Suppressor macrophage (primary cell): Measurements from ENCODE around the gene PELI3.
A peak's percentile ranks its signal among the peaks of the same experiment; 100 is the strongest.
"Not testable (repeated sequence)": the region's sequence is repeated elsewhere in the genome, so short reads cannot be mapped to it uniquely, and the experiment has no call there.

Experiments
- DNase-seq, 4 experiments: peaks; one replicate each; pipeline ENCODE4 v3.0.0-alpha.2; 2020 to 2022
- total RNA-seq, 17 experiments: gene quantifications; one replicate each; lab custom pipeline; 2026; ENCODE audit warnings: mixed read lengths in 6 of 17, inconsistent platforms in 3 of 17; lab: John Stamatoyannopoulos, UW

The PELI3 gene, protein sequence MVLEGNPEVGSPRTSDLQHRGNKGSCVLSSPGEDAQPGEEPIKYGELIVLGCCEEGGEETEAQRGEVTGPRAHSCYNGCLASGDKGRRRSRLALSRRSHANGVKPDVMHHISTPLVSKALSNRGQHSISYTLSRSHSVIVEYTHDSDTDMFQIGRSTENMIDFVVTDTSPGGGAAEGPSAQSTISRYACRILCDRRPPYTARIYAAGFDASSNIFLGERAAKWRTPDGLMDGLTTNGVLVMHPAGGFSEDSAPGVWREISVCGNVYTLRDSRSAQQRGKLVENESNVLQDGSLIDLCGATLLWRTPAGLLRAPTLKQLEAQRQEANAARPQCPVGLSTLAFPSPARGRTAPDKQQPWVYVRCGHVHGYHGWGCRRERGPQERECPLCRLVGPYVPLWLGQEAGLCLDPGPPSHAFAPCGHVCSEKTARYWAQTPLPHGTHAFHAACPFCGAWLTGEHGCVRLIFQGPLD
- total RNA-seq, result 0.42 to 21.6 (median 6.8) reads per million in 17 experiments

DNA sequence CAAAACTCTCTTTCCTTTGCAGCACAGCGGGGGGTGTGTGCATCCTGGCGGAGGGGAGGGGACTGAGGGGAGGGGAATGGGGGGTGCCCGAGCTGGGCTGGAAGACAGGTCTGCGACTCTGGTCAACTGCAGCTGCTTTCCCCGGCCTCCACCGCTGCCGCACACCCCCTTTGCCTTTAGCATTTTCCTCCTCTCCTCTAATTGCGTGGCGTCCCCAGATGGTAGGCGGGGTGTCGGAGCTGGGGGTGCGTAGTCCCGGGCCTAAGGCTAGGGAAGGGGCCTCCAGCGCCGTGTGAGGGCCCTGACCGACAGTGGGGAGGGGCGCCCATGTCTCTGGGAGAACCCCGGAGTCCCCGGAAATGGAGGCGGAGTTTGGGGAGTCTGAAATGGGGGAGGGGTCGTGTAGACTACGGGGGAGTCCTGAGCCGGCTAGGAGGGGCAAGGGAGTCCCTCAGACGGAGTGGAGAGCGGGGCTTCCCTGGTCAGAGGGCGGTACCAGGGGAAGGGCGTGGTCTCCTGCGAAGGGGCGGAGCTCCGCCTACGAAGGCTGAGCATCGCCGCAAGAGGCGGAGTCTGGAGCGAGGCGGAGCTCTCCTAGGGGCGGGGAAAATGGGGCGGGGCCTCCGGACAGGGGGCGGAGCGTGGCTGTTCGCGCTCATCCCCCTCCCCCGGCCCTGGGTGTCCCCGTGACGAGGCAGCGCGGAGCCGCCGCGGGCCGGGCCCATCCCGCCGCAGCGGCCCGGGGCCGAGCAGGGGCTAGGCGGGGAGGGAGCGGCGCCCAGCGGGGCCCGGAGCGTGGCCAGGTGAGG is at the start of gene PELI3:
Gene PELI3, plus strand, starts transcription at position 681 of the 809 bp plus-strand sequence. CDS start 1,224 bp downstream, outside the sequence.
- DNase-seq, result peak; percentile 93 to 96 (median 96)

DNA sequence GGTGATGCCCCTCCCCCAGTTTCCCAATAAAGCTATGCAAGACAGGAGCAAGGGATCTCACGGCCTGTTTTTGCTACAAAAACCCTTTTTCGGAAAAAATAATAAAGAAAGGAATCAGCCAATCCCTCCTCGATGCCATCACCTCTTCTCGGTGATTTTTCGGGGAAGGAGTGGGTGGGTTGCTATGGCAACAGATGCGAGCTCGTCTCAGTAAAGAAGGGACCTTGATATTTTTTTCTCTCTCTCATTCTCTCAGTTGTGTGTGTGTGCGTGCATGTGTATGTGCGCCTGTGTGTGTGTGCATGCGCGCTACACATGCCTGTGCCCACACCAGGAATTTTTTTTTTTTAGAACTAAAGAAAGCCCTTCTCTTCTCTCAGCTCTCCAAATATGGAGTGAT is 49.7 kb upstream of the PELI3 start:
- DNase-seq, result no peak

DNA sequence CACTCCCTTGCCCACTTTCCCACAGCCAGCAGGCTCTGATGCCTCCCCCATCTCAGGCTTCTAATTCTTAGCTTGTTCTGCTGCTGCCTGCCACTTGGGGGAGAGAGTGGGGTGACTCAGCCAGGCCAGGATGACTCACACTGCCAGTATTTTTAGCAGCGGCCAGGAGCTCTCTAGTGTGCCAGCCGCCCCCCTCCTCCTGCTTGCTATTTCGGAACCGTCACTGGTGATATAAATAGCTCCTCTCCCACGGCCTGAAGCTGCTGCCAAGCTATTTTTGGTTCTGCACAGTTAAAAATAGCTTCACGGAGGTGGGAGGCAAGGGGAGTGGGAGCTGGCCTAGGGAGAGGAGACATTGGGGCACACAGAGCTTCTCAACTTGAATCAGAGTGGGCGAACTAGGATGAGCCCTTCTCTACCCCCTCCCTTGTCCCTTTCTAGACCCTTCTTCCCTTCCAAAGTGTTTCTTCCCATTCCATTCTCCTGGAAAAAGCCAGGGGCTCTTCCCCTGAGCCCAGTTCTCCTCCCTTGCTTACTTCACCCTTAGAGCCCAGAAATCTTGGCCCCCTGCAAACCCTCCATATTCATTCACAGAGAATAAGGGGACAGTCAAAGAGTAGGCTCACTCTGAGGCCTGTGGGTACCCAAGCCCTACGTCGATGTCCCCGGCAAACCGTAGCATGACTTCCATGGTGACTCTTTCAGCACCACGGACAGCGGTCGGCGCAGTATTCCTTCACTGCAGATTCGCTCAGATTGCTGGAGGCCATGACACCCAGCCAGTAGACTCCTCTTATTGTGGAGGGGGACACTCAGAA is 48.3 kb upstream of the PELI3 start:
- peak; percentile 86 to 93 (median 90) for DNase-seq

DNA sequence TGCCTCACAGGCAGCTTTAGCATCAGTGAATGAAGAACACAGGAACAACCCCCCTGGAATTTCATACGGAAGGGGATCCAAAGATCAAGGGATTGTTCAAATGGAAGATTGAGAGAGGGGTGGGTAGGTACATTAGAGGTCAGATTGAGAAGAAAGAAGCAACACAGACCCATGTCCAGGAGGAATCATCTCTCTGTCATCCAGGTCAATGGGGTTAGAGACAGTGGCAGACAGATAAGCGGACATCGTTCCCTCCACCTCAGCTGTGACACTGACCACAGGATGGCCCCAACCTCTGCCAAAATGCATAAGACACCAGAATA is 47.8 kb upstream of the PELI3 start:
- DNase-seq, result no peak

DNA sequence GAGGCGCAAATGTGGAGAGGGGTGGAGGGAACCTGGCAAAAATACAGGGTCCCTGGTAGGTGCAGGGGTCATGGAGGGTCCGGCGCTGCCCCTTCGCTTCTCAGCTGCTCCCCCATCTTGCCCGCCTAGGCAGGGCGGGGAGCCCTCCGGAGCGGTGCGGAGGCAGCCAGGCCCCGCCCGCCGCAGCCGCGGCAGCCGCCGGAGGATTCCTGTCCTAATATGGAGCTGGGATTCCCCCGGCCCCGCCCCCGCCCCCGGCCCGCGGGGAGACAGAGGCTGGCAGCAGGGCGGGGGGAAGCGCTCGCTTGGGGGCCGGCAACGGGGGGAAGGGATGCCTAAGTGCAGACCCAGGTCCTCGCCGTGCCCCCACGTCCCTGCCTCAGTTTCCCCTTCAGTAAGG is 46.9 kb upstream of the PELI3 start:
- no peak for DNase-seq

DNA sequence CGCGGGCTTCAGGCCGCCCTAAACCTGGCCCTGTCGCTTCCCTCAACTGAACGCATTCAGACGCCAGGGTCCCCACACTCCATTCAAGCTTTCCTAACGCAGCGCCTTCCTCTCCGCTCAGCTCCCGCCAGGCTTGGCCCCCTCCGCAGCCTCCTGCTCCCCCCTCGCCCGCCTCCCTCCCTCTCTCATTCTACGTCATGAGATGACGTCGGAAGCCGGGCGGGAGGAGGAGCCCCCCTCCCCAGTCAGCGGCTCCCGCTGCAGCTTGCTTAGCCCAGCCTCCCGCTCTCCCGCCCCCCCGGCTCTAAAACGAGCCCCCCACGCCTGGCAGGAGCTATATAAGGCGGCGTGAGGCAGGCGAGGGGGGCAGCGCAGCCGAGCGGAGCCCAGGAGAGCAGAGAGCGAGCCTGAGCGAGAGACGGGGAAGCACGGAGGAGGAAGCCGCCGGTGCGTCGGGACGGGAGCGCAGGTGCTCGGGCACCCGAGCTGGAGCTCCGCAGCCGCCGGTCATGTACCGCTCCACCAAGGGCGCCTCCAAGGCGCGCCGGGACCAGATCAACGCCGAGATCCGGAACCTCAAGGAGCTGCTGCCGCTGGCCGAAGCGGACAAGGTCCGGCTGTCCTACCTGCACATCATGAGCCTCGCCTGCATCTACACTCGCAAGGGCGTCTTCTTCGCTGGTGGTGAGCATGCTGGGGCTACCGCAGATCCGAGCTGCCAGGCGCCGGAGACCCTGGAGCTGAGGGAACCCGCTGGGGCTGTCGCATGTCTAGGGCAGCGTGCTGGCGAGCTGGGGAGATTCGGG is 45.8 kb upstream of the PELI3 start, which contains the start of gene NPAS4:
Gene NPAS4, plus strand, starts transcription at position 365 of the 806 bp plus-strand sequence. Its CDS starts 145 bp downstream, at position 510.
- DNase-seq, result no peak

DNA sequence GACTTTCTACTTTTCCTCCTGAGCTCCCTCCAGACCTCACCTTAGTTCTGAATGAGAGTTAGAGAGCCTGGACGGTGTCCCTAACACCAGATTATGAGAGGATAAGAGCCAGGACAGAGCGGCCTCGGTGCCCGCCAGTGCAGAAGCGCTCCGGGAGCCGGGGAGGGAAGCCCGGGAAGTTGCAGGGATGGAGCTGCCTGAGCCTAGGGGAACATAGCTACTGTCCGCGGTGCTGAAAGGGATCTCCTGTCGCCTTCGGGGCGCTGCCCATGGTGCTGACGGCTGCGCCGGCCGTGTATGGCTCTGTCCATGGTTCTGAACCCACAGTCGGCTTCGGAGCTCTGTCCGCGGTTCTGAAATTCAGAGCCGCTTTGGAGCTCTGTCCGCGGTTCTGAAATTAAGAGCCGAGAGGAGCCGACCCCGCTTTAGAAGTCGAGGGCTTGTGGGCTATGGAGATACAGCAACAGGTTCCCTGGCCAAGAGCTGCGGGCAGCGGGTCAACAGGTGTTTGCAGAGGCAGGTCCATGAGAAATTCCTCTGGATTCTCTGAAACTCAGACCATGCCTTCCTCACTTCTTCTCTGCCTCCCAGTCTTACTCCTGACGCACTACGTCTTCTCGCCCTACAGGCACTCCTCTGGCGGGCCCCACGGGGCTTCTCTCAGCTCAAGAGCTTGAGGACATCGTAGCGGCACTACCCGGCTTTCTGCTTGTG is 45.1 kb upstream of the PELI3 start:
- DNase-seq, result peak; percentile 86 to 91 (median 91)

- DNase-seq, result no peak
Observed at GRCh38 chr11:66426314-66426713, 40.4 kb upstream of the PELI3 start.

- no peak for DNase-seq
Observed at GRCh38 chr11:66428933-66429332, 37.8 kb upstream of the PELI3 start.

- peak; percentile 82 to 93 (median 92) for DNase-seq
Observed at GRCh38 chr11:66429983-66430602, 36.6 kb upstream of the PELI3 start.

DNA sequence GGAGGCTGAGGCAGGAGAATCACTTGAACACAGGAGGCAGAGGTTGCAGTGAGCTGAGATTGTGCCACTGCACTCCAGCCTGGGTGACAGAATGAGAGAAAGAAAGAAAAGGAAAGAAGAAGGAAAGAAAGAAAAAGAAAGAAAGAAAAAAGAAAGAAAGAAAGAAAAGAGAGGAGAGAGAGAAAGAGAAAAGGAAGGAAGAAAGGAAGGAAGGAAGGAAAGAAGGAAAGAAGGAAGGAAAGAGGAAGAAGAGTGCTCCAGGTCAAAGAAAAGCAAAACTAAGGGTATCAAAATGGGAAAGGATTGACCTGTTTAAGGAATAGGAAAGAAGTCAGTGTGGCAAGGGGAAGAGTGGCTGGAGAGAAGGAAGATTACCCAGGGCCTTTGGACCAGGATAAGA is 35.4 kb upstream of the PELI3 start:
- DNase-seq, result not testable (repeated sequence)

GRCh38 chr11:66431871-66432329 is 34.8 kb upstream of the PELI3 start:
- DNase-seq, result not testable (repeated sequence)

DNA sequence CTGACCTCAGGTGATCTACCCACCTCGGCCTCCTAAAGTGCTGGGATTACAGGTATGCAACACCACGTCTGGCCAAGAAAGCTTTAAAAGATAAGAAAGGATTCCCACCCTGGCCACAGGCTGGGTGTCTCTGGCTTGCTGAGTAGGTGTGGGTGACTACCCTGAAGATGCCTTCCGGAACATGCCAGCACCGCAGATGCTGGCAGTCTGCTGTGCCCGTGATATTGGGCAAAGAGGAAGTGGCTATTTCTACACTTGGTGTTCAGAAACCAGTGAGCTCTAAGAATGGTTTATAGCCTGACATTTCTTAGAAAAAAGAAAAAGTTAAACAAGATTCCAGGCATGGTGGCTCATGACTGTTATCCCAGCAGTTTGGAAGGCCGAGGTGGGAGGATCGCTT is 34.1 kb upstream of the PELI3 start:
- peak; percentile 50 to 70 (median 64) for DNase-seq

DNA sequence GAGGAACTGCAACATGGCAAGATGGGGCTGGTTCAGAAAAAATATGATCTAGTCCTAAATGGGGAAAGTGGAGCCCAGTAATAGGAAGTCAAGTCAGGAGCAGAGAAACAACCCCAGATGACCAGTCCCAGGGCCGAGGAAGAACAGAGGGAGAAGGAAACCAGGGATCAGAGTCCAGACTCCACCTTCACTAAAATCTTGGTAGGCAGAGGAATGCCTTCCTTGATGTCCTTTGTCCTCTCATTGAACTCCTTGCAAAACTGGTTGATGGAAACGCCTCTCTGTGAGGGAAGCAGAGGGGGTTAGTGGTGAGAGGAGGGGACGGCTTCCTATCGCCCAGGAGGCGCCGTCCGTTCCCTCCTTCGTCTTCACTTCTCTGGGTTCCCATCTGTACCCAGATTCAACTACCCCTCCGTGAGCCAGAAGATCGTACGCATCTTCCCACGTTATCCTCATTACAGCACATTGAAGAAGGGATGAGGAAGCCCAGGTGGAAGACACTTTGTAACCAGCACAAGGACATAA is 28.7 kb upstream of the PELI3 start:
- peak in 1 of 4 experiments; percentile 12 for DNase-seq

- peak; percentile 92 to 94 (median 93) for DNase-seq
Observed at GRCh38 chr11:66438504-66439466, 27.9 kb upstream of the PELI3 start, which contains the start of gene MRPL11. MRPL11 (minus strand) TSS chr11:66438848; CDS start chr11:66438754, 94 bp downstream.

- DNase-seq, result not testable (repeated sequence)
Observed at GRCh38 chr11:66440101-66440939, 26.4 kb upstream of the PELI3 start.

GRCh38 chr11:66440940-66441282 is 25.8 kb upstream of the PELI3 start:
- not testable (repeated sequence) for DNase-seq

- peak; percentile 71 to 96 (median 85) for DNase-seq
Observed at GRCh38 chr11:66443602-66444001, 23.1 kb upstream of the PELI3 start.
